COR-L47 (cell line): ENCODE data around the gene LIG1.
A peak's percentile ranks its signal among the peaks of the same experiment; 100 is the strongest.
"Not testable (repeated sequence)": the region's sequence is repeated elsewhere in the genome, so short reads cannot be mapped to it uniquely, and the experiment has no call there.

Source experiments
- DNase-seq: peaks from one replicate; lab custom pipeline; 2025; lab: John Stamatoyannopoulos, UW

Gene LIG1

GRCh38 chr19:48121066-48121465 is 49.1 kb downstream of the LIG1 start:
- no peak for DNase-seq

- DNase-seq = no peak
Measured at GRCh38 chr19:48120505-48120904, 49.6 kb downstream of the LIG1 start.

- DNase-seq = no peak
Measured at GRCh38 chr19:48118131-48118517, 52.0 kb downstream of the LIG1 start.

- no peak for DNase-seq
Measured at GRCh38 chr19:48117515-48118130, 52.5 kb downstream of the LIG1 start.

- no peak for DNase-seq
Measured at GRCh38 chr19:48113190-48113917, 56.8 kb downstream of the LIG1 start.

GRCh38 chr19:48111280-48111679 is 58.9 kb downstream of the LIG1 start:
- DNase-seq = no peak

GRCh38 chr19:48110350-48110966 is 59.7 kb downstream of the LIG1 start, which contains the start of gene PLA2G4C:
Gene PLA2G4C (minus strand): TSS chr19:48110817. CDS start chr19:48106529, 4,288 bp downstream.
- peak; percentile 88 for DNase-seq

- no peak for DNase-seq
Measured at GRCh38 chr19:48108997-48109782, 61.0 kb downstream of the LIG1 start.

- no peak for DNase-seq
Measured at GRCh38 chr19:48103922-48104321, 66.2 kb downstream of the LIG1 start.

- DNase-seq = peak; percentile 7
Measured at GRCh38 chr19:48102870-48103751, 67.0 kb downstream of the LIG1 start.

- DNase-seq = no peak
Measured at GRCh38 chr19:48095612-48096175, 74.5 kb downstream of the LIG1 start.

GRCh38 chr19:48094855-48095203 is 75.3 kb downstream of the LIG1 start:
- DNase-seq = no peak

GRCh38 chr19:48094129-48094854 is 75.9 kb downstream of the LIG1 start:
- no peak for DNase-seq

- not testable (repeated sequence) for DNase-seq
Measured at GRCh38 chr19:48091111-48091718, 78.9 kb downstream of the LIG1 start.

GRCh38 chr19:48090281-48090802 is 79.8 kb downstream of the LIG1 start:
- no peak for DNase-seq

- DNase-seq = not testable (repeated sequence)
Measured at GRCh38 chr19:48088991-48089390, 81.2 kb downstream of the LIG1 start.

GRCh38 chr19:48085904-48086864 is 84.0 kb downstream of the LIG1 start:
- no peak for DNase-seq

- DNase-seq = no peak
Measured at GRCh38 chr19:48085076-48085475, 85.1 kb downstream of the LIG1 start.

- no peak for DNase-seq
Measured at GRCh38 chr19:48081106-48081505, 89.0 kb downstream of the LIG1 start.
